ENCODE measurements around the gene MTAP. TPM values are rescaled to one million over a fixed set of nuclear protein-coding genes. Genes with fewer than 3 reads are reported as not detected.
A peak's percentile ranks its signal among the peaks of the same experiment; 100 is the strongest.

The MTAP gene
- total and polyA plus RNA-seq, 11 donors, result 5.4 to 27.3 (median 18.1) TPM

DNA sequence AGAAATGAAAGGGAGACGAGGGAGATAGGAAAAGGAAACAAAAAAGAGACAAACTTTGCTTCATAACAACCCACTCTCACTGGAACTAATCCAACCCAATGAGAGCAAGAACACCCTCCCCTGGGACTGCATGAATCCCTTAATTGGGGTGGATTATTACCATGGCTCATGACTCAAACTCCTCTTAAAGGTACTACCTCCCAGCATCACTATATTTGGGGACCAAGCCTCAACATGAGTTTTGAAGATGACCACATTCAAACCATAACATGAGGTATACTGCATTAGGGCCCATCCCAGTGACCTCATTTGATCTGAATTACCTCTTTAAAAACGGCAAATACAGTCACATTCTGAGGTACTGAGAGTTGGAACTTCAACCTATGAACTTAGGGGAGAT is 8.0 kb downstream of the MTAP start:
- no peaks in the 10 kb centered on the region for H3K9me3 ChIP-seq
- TF ChIP-seq, protein P1, sequence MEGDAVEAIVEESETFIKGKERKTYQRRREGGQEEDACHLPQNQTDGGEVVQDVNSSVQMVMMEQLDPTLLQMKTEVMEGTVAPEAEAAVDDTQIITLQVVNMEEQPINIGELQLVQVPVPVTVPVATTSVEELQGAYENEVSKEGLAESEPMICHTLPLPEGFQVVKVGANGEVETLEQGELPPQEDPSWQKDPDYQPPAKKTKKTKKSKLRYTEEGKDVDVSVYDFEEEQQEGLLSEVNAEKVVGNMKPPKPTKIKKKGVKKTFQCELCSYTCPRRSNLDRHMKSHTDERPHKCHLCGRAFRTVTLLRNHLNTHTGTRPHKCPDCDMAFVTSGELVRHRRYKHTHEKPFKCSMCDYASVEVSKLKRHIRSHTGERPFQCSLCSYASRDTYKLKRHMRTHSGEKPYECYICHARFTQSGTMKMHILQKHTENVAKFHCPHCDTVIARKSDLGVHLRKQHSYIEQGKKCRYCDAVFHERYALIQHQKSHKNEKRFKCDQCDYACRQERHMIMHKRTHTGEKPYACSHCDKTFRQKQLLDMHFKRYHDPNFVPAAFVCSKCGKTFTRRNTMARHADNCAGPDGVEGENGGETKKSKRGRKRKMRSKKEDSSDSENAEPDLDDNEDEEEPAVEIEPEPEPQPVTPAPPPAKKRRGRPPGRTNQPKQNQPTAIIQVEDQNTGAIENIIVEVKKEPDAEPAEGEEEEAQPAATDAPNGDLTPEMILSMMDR (IDR thresholded peaks at IDR 0.05), result no peak
- no peak for TF ChIP-seq POLR2A (IDR thresholded peaks at IDR 0.05)
- peaks cover 0 to 65% (median 28%) of the 10 kb centered on the region in 12 donors for H3K4me1 ChIP-seq
- intact Hi-C loops (cut with DNase I), result loop anchor here (2.0 to 10.0 kb wide), 15 partner anchors 64 to 644 kb away; partner anchors contain the start of genes CDKN2B (in 5 of the 10), DMRTA1 (in 2 of the 10), CDKN2A (in 1 of the 10) and CDKN2B-AS1 (in 1 of the 10)
- ATAC-seq (no peak), DNase-seq (no peak)
- H3K4me3 ChIP-seq, result no peak overlapping the region
- peak overlapping the region in 9 of 12 donors; percentile 3 to 67 (median 47) for H3K27ac ChIP-seq
- H3K27me3 ChIP-seq, result no peaks in the 10 kb centered on the region
- 40 to 58% (median 50%) methylated on average over 2 of the region's 2 CpGs for WGBS, 4 donors
- H3K36me3 ChIP-seq, result peaks cover 0 to 34% (median 12%) of the 10 kb centered on the region in 9 donors

DNA sequence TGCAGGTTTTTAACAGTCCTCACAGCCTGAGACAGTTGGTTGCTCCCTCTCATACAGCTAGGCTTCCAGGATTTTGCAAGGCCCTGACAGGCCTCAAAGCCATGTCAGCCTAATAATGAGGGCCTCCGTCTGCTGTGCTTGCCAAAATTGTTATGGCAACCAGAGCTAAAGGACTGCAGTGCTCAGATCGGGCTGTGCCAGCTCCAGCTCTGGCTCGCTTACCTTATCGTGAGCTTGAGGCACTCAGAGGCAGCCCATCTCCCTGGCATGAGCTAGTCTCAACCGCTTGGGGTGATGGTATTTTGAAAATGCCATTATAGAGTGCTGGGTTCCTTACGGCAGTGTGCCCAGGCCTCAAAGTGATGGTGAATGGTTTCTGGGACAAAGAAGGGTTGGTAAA is 8.4 kb downstream of the MTAP start:
- DNase-seq (peak in 4 of 5 donors; percentile 32 to 60 (median 46)), ATAC-seq (peak; percentile 71 to 85 (median 79))
- Histone ChIP-seq H3K36me3 (peaks cover 0 to 39% (median 17%) of the 10 kb centered on the region in 9 donors), H3K27ac (peak overlapping the region in 9 of 12 donors; percentile 3 to 67 (median 47)), H3K4me3 (no peak overlapping the region), H3K4me1 (peaks cover 0 to 65% (median 28%) of the 10 kb centered on the region in 12 donors), H3K27me3 (no peaks in the 10 kb centered on the region), H3K9me3 (no peaks in the 10 kb centered on the region)
- intact Hi-C loops (cut with DNase I), result loop anchor here (2.0 to 10.0 kb wide), 15 partner anchors 64 to 644 kb away; partner anchors contain the start of genes CDKN2B (in 5 of the 10), DMRTA1 (in 2 of the 10), CDKN2A (in 1 of the 10) and CDKN2B-AS1 (in 1 of the 10)
- WGBS, 4 donors, result 49 to 57% (median 54%) methylated on average over 4 to 6 of the region's 6 CpGs
- TF ChIP-seq, protein P1 (IDR thresholded peaks at IDR 0.05), result no peak
- TF ChIP-seq POLR2A (IDR thresholded peaks at IDR 0.05), result no peak

DNA sequence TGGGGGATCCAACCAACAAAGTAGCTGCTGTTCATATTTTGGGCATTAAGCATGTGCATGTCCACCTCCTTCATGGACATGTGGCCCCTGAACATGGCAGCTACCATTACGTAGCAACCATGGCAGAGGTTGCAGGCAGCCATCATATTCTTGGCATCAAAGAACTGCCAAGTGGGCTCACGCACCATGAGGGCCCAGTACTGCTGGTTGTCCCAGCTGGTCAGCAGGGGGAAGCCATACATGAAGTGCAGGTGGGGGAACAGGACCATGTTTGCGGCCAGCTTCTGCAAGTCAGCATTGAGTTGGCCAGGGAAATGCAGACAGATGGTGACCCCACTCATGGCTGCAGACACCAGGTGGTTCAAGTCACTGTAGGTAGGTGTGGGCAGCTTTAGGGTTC is 9.5 kb downstream of the MTAP start:
- peaks cover 0 to 50% (median 27%) of the 10 kb centered on the region in 9 donors for H3K36me3 ChIP-seq
- H3K9me3 ChIP-seq, result no peaks in the 10 kb centered on the region
- DNase-seq (no peak), ATAC-seq (no peak)
- 83 to 96% (median 92%) methylated on average over 1 to 3 of the region's 3 CpGs for WGBS, 4 donors
- no peak overlapping the region for H3K4me3 ChIP-seq
- H3K27ac ChIP-seq, result peak overlapping the region in 5 of 12 donors; percentile 11 to 41 (median 21)
- H3K4me1 ChIP-seq, result peaks cover 0 to 58% (median 24%) of the 10 kb centered on the region in 12 donors
- no peaks in the 10 kb centered on the region for H3K27me3 ChIP-seq
- intact Hi-C loops (cut with DNase I), result loop anchor here (2.0 to 10.0 kb wide), 21 partner anchors 63 to 643 kb away; partner anchors contain the start of genes CDKN2B (in 8 of the 10), DMRTA1 (in 2 of the 10), CDKN2A (in 1 of the 10) and CDKN2B-AS1 (in 1 of the 10)
- no peak for TF ChIP-seq POLR2A (IDR thresholded peaks at IDR 0.05)
- TF ChIP-seq, protein P1 (IDR thresholded peaks at IDR 0.05), result no peak

DNA sequence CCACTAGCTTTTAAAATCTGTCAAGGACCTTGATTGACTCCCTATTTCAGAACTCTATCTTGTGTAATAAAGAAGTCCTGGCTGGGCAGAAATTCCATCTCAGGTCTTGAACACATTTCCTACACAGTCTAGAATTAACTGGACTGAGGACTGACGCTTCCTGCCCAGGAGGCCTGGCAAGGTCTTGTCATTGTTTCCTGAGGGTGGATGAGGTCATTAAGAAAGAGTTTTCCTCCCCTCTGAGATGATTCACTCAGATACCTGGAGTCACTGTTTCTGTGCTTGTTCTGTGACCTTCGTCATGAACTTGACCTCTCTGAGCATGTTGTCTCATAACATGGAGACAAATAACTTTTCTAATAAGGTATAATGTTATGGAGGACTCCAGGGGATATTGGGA is 10.0 kb downstream of the MTAP start:
- Histone ChIP-seq H3K4me1 (peaks cover 0 to 53% (median 23%) of the 10 kb centered on the region in 12 donors), H3K36me3 (peaks cover 0 to 53% (median 32%) of the 10 kb centered on the region in 9 donors), H3K9me3 (no peaks in the 10 kb centered on the region), H3K4me3 (no peak overlapping the region), H3K27ac (peak overlapping the region in 7 of 12 donors; percentile 11 to 46 (median 21)), H3K27me3 (no peaks in the 10 kb centered on the region)
- WGBS, 4 donors, result 42 to 67% (median 60%) methylated on average over 2 of the region's 2 CpGs
- intact Hi-C loops (cut with DNase I), result loop anchor here (2.0 to 10.0 kb wide), 21 partner anchors 62 to 642 kb away; partner anchors contain the start of genes CDKN2B (in 8 of the 10), DMRTA1 (in 2 of the 10), CDKN2A (in 1 of the 10) and CDKN2B-AS1 (in 1 of the 10)
- DNase-seq (no peak), ATAC-seq (peak in 3 of 4 donors; percentile 14 to 68 (median 16))
- TF ChIP-seq, protein P1 (IDR thresholded peaks at IDR 0.05), result no peak
- no peak for TF ChIP-seq POLR2A (IDR thresholded peaks at IDR 0.05)
